HT1080 (cell line): ENCODE results near the gene ROR1. TPM values are rescaled to one million over a fixed set of nuclear protein-coding genes. Genes with fewer than 3 reads are reported as not detected.

Experiments used
- DNase-seq: peaks from one replicate; pipeline ENCODE4 v3.0.0-alpha.2; 2015; ENCODE audit warnings: low read depth
- total RNA-seq: library from RNA; depleted of rRNA; stranded (reverse); fragments of >200 nt; shearing (Covaris generic); gene quantifications from 2 replicates; pipeline ENCODE4 v1.2.3, GENCODE V29; 2014

ROR1 gene
- total RNA-seq, 1 experiment from 2014 or later: 2.9 TPM

DNA sequence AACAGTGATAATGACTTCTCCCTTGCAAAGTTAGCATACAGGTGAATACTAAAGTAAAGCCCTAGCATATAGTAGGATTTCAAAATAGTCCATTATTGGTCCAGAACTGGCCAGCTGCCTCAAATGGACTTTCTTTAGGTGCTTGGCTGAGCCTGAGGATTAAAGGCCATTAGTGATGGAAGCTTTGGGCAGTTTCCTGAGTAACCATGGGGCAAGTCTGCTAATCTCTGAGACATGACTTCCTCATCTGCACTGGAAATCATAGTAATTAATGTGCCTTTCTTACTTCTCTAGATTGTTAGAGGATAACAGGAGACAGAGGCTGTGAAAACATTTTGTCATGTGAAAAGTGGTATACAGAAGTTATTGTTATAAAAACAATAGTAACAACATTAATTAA, 273.1 kb downstream of the ROR1 start:
- no peak for DNase-seq

- no peak for DNase-seq
Measured at GRCh38 chr1:64047549-64047996, 273.8 kb downstream of the ROR1 start.

GRCh38 chr1:64049900-64050540, 276.2 kb downstream of the ROR1 start:
- no peak for DNase-seq

DNA sequence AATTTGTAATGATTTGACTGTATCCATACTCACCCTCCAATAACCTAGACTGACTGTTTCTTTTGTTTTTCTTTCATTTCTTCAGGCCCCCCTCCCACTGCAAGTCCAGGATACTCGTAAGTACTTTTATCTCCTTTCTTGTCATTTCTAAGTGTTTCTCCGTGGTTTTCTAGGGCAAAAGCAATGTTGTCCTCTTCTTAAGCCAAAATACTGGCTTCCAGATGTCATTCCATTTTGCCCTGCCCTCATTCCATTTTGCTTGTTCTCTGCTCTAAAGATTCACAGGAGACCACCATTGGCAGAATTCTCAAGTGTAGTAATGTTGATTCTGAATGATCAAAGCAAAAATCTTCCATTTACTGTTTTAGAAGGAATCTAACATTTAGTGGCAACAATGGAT, 276.8 kb downstream of the ROR1 start:
- no peak for DNase-seq

- no peak for DNase-seq
Measured at GRCh38 chr1:64051796-64052195, 278.0 kb downstream of the ROR1 start.

DNA sequence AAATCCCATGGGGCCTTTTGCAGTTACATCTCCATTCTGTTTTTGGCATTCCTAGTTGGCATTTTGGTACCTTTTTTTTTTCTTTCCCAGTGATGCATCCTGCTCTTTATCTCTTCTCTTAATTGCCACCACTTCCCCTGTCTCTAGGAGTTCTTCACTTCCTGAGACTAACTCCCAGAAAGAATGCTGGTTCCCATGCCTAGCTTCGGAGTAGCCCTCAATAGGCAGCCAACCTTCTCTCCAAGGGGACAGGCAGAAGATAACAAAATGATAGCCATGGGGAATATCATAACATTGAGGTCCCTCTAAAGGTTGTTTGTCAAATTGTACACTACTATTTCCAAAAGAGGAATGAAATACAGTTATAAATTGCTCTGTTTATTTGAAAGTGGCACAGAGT, 279.0 kb downstream of the ROR1 start:
- DNase-seq: no peak

DNA sequence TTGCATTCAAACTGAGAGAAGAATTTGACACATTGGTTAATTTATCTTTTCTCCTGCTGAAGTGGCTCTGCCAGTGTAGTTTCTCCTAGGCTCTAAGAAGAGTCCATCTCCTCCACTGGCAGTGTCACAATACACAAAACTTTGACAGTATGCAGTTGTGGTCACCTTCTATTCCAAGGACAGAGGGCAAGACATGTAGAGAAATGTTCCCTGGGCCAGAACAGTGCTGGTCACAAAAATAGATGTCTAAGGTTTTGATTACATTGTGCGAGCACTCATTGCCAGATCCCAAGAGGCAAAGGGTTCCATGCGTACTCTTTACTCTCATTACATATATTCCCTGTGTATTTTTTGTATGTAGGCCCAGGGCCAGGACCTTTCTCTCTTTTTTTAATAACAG, 281.5 kb downstream of the ROR1 start:
- DNase-seq: no peak

DNA sequence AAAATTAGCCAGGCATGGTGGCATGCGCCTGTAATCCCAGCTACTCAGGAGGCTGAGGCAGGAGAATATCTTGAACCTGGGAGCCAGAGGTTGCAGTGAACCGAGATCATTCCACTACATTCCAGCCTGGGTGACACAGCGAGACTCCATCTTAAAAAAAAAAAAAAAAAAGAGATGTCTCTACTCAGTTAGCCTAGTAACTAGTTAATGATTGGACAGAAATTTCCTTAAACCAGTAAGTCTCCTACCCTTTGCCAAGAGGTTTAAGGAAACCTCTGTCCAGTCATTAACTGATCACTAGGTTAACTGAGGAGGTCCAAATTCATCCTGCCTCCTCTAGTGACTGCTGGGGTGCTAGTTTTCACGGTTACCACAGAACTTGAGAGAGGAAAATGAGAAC, 285.7 kb downstream of the ROR1 start:
- no peak for DNase-seq

DNA sequence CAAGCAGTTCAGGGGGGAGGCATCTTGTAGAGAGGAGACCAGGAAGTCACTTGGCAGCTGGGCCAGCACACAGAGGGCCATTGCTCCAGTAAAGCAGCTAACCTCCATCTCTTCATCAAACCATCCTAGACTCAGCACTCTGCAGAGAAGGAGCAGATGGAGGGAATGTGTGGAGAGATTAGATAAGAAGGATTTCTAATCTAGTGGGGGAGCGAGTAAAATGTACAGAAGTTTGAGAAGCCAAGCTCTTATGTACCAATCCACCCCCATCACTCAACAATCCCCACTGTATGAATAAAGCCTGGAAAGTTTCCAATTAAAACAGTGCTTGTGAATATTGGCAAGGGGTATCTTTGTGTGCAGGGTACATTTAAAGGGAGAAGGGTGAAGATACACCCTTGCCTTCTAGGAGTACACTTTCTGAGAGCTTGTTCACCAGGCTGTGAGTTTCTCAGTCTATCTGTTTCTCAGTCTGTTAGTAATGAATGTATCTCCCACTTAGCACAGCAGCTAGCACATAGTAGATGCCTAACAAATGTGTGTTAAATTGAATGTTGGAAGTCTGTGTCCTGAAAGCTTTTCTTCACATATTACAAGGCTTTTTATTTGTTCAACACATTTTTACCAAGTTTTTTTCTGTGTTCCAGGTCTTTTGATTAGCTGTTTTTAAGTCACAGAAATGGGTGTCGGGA, 286.9 kb downstream of the ROR1 start:
- no peak for DNase-seq

DNA sequence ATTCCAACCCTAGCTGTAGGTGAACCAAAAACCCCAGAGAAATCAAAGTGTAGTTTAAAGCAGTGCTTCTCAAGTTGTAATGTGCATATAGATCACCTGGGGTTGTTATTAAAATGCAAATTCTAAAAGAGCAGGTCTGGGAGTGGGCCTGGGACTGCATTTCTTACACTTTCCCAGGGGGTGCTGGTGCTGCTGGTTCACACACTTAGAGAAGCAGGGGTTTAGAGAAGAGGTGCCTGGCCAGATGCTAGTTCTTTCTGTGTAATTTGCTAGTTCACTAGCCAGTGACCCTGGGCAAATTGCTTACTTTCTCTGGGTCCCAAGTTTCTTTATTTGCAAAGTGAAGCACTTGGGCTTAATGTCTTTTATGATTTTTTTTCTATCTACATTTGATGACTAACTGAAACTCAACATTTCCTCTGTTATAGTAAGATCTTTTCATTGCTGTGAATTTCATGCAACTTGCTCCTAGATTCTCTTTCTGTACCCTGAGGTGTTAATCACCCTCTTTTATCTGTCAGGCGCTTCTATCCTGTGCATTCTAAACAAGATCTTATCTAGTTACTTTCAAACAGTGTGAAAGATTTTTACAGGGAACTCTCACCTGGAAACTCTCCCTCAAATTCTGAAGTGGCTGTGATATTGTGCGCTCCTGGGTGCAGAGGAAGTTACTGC, 287.8 kb downstream of the ROR1 start:
- no peak for DNase-seq

- DNase-seq: no peak
Measured at GRCh38 chr1:64062529-64062928, 288.7 kb downstream of the ROR1 start.

DNA sequence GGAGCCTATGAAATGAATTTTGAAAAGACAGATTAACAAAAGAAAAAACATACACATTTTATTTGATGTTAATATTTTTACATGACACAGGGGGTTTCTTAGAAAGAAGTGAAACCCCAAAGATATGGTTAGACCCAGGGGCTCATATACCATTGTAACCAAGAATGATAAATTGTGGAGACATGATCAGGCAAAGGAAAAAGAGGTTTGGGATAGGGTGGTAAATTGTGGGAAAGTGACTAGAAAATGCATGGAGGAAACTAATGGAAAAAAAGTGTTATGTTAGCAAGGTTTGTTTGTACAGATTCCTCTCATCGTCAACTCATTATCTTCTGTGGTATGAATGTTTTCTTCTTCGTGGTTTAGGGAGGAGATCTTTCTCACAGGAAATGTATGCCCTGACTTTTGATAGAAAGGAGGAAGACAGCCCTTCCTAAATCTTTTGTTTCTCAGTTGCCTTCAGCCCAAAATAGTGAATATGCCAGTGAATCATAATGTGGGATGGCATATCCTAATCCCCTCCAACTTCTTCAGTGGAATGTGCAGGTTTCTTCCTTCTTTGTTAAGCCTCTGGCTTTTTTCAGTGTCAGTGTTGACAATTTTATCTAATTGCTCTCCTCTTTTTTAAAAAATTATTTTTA, 289.2 kb downstream of the ROR1 start:
- peak; percentile 63 for DNase-seq

- no peak for DNase-seq
Measured at GRCh38 chr1:64065571-64065970, 291.8 kb downstream of the ROR1 start.

DNA sequence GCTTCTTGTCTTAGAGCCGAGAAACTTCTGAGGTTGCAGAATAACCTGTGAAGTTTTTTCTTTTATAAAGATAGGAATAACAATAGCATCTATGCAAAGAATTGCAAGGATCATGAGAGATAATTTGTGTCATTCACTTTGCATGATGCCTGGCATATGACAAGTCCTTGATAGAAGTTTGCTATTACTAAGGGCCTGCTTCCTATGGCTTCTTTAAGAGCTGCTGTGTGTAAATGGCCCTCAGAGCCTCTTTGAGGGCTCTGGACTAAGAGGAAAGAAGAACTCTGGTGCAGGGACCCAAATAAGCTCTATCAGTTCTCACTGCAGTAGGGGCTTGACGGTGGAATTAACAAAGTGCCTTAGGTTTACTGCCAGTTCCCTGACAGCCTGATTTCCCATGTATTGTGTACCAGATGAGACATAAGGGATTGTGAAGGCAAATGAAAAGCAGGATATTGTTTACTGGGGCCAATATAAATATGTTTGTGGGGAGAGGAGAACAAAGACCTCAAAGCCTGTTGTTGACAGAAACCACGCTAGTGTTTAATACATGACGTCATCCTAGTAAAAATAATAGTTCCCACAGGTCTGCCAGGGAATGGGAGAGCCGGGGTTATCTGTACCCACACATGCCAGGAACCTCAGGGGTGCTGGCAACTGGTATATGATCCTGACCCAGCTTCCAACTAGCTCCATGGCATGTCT, 298.4 kb downstream of the ROR1 start:
- DNase-seq: peak; percentile 21

- DNase-seq: no peak
Measured at GRCh38 chr1:64073705-64074104, 299.9 kb downstream of the ROR1 start.

GRCh38 chr1:64074767-64075166, 300.9 kb downstream of the ROR1 start:
- DNase-seq: no peak

DNA sequence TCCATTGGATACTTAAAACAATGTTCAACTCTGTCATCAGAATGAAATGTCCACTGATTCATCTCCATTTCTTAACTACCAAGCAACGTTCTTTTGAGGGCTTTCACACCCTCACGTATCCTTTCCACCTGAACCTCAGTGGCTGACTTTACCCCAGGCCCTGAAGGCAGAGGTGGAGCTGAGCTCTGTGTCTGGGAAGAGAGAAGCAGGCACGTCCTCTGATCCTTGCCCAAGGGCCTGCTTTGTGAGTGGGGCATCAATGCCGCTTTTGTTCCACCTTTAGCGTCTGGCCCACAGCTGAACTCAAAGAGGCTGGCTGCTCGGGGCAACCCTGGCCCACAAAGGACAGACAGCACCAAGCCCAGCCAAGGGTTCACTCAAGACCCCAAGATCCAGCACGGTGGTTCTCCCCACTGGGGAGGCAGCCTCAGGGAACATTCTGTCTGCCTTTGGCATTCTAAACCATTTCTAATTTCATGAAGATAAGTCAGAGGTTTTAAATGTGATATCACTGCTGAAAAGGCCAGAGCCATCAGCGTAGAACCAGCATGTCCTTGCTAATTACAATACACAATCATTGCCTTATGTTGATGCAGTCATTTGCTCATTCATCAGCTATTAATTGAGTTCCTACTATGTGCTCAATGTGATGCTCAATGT, 303.6 kb downstream of the ROR1 start:
- DNase-seq: no peak

DNA sequence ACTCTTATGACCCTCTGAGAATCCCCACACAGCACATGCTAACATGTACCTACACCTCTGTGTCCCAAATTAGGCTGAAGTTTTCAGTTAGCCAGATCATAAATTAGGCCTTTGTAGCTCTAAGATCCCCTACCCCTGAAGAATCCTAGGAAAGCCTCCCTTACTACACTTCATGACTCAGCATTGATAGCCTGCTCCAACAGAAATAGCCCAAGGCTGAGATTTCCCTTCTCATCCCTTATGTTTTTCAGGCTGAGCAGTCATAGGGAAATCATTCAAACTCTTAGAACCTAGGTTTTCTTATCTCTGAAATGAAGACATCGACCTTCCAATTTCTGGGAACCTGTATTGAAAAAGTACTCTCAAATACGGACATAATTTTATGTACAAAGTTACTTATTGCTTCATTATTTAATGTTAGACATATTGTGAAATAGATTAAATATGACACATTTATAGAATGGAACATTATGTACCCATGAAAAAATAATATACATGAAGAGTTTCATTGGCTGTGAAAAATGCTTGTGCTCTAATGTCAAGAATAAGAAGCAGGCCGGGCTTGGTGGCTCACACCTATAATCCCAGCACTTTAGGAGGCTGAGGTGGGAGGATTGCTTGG, 307.2 kb downstream of the ROR1 start:
- peak; percentile 23 for DNase-seq

DNA sequence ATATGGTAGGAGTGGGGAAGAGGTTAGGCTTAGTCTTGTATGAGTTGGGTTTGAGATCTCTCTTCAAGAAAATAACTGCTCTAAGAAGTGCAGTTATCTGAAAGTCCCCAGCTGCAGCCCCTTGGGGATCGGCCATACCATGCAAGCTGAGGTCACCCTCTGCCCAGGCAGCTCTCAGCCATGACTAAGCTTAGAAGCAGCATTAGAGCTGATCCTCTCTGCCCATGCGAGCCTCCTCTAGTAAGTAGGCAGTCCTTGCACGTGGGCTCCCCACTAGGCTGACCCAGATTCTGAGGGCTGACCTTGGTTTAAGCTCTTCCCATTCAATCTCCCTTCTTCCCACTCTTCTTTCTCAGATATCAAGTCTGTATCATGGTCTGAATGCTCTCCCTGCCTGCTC, 308.6 kb downstream of the ROR1 start:
- peak; percentile 72 for DNase-seq

- DNase-seq: no peak
Measured at GRCh38 chr1:64084451-64084850, 310.6 kb downstream of the ROR1 start.

DNA sequence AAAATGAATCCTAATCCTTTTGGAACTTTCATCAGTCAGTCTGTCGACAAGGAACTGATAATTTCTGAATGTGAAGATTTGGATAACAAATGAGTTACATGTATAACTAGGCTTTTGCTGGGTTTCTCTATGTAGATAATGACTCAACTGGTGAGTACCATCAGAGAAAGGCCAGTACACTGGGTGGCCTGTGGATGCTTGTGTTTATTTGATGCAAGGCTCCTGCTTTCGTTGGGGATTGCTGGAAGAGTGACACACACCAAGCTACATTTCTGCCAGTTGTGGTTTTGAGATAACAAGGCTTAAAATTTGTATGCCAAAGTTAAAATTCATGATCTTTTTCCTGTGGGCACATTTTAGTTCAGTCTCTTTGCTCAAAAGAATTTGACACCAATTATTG, 314.0 kb downstream of the ROR1 start:
- DNase-seq: peak; percentile 72
